KMS-11 (cell line): ENCODE data around the gene CDC123.
"Not testable (repeated sequence)": the region's sequence is repeated elsewhere in the genome, so short reads cannot be mapped to it uniquely, and the experiment has no call there.

ENCODE experiments used
- H2AFZ ChIP-seq: fragments of 200-600 bp; sonication (generic); 2 replicates; pipeline ENCODE4 v1.6.1; 2016; ENCODE audit warnings: antibody characterized with exemption, mixed run types, low read depth
- H3K27ac ChIP-seq: fragments of 200-600 bp; sonication (generic); 2 replicates; pipeline ENCODE4 v1.6.1; 2016; ENCODE audit warnings: mild to moderate bottlenecking, mixed run types
- H3K27me3 ChIP-seq: fragments of 200-600 bp; sonication (generic); 2 replicates; pipeline ENCODE4 v1.6.1; 2017; ENCODE audit warnings: mild to moderate bottlenecking, low read depth, mixed run types, moderate library complexity; ENCODE audit not compliant: insufficient read depth
- H3K36me3 ChIP-seq: fragments of 200-600 bp; sonication (generic); 2 replicates; pipeline ENCODE4 v1.6.1; 2017; ENCODE audit warnings: mild to moderate bottlenecking, mixed run types; ENCODE audit not compliant: insufficient read depth
- H3K4me1 ChIP-seq: fragments of 200-600 bp; sonication (generic); 2 replicates; pipeline ENCODE4 v1.6.1; 2016; ENCODE audit warnings: mild to moderate bottlenecking, low read depth, mixed run types; ENCODE audit not compliant: poor library complexity, severe bottlenecking
- H3K4me2 ChIP-seq: fragments of 200-600 bp; sonication (generic); 2 replicates; pipeline ENCODE4 v1.7.0; 2016; ENCODE audit warnings: mild to moderate bottlenecking, mixed run types
- H3K4me3 ChIP-seq: fragments of 200-600 bp; sonication (generic); IDR thresholded peaks from 2 replicates; pipeline ENCODE4 v1.6.1; 2017; ENCODE audit warnings: low read depth, low read length, mixed read lengths; ENCODE audit not compliant: insufficient read depth
- H3K79me2 ChIP-seq: fragments of 200-600 bp; sonication (generic); 2 replicates; pipeline ENCODE4 v1.6.1; 2016; ENCODE audit warnings: low read depth, mixed run types; ENCODE audit not compliant: insufficient read depth
- H3K9ac ChIP-seq: fragments of 200-600 bp; sonication (generic); 2 replicates; pipeline ENCODE4 v1.6.1; 2016; ENCODE audit warnings: mild to moderate bottlenecking, mixed run types
- H4K20me1 ChIP-seq: fragments of 200-600 bp; sonication (generic); 2 replicates; pipeline ENCODE4 v1.6.1; 2016; ENCODE audit warnings: mild to moderate bottlenecking, mixed run types; ENCODE audit not compliant: insufficient read depth
- CTCF ChIP-seq: fragments of 200-600 bp; sonication (generic); conservative IDR thresholded peaks from 2 replicates; pipeline ENCODE4 v1.6.1; 2017; ENCODE audit warnings: low read depth, mild to moderate bottlenecking, antibody characterized with exemption, low read length, moderate library complexity, mixed read lengths

Gene CDC123

GRCh38 chr10:12165999-12166775 lies 29.8 kb upstream of the CDC123 start:
- H2AFZ ChIP-seq: no peak overlapping the region
- H3K79me2 ChIP-seq: no peaks in the 10 kb centered on the region
- no peak overlapping the region for H3K4me3 ChIP-seq
- H3K36me3 ChIP-seq: peaks cover 2% of the 10 kb centered on the region; the same call in 1 of the 2 replicates
- TF ChIP-seq CTCF: no peak
- no peak overlapping the region for H3K27ac ChIP-seq
- H4K20me1 ChIP-seq: no peaks in the 10 kb centered on the region
- H3K9ac ChIP-seq: no peak overlapping the region
- H3K27me3 ChIP-seq: no peaks in the 10 kb centered on the region
- no peaks in the 10 kb centered on the region for H3K4me1 ChIP-seq
- no peak overlapping the region for H3K4me2 ChIP-seq

- H3K27me3 ChIP-seq, H3K4me2 ChIP-seq, H3K4me1 ChIP-seq, H3K36me3 ChIP-seq, H2AFZ ChIP-seq, H3K27ac ChIP-seq, H3K4me3 ChIP-seq, H3K79me2 ChIP-seq, H3K9ac ChIP-seq, H4K20me1 ChIP-seq: not testable (repeated sequence)
Measured at GRCh38 chr10:12171512-12171911, 24.5 kb upstream of the CDC123 start.

GRCh38 chr10:12177642-12178041 lies 18.3 kb upstream of the CDC123 start:
- Histone ChIP-seq H3K36me3 (no peaks in the 10 kb centered on the region), H3K27me3 (no peaks in the 10 kb centered on the region), H3K4me3 (no peak overlapping the region)

GRCh38 chr10:12179606-12180170 lies 16.3 kb upstream of the CDC123 start:
- H3K27me3 ChIP-seq: no peaks in the 10 kb centered on the region
- no peak overlapping the region for H3K27ac ChIP-seq
- no peak overlapping the region for H3K9ac ChIP-seq
- no peak overlapping the region for H2AFZ ChIP-seq
- no peak overlapping the region for H3K4me2 ChIP-seq
- no peaks in the 10 kb centered on the region for H3K79me2 ChIP-seq
- H3K4me3 ChIP-seq: no peak overlapping the region
- TF ChIP-seq CTCF: no peak
- H3K4me1 ChIP-seq: no peaks in the 10 kb centered on the region
- no peaks in the 10 kb centered on the region for H4K20me1 ChIP-seq
- no peaks in the 10 kb centered on the region for H3K36me3 ChIP-seq

More at GRCh38 chr10:12177642-12178041, 18.3 kb upstream of the CDC123 start:
- Histone ChIP-seq H3K9ac (no peak overlapping the region), H3K4me1 (no peaks in the 10 kb centered on the region), H3K27ac (no peak overlapping the region), H3K4me2 (no peak overlapping the region), H2AFZ (no peak overlapping the region), H4K20me1 (no peaks in the 10 kb centered on the region), H3K79me2 (no peaks in the 10 kb centered on the region)
- TF ChIP-seq CTCF: no peak
